ENCODE results near the gene KCNB1. TPM values are rescaled to one million over a fixed set of nuclear protein-coding genes. Genes with fewer than 3 reads are reported as not detected.

KCNB1 gene
- total RNA-seq, 1 donor, result under 0.01 TPM

DNA sequence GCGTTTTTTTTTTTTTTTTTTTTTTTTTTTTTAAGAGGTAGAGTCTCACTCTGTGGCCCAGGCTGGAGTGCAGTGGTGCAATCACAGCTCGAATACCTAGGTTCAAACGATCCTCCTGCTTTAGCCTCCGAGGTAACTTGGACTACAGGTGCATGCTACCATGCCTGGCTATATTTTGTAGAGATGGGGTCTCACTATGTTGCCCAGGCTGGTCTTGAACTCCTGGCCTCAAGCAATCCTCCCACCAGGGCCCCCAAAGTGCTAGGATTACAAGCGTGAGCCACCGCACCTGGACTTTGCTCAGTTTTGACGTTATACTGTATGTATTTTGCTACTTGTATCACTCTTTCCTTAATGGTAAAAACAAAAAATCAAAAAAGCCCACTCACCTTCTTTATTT is 103.1 kb downstream of the KCNB1 start:
- Histone ChIP-seq H2AFZ (ENCODE audit: low read length) (no peak overlapping the region), H3K27me3 (ENCODE audit: insufficient read depth, low read length) (peaks cover 31% of the 10 kb centered on the region), H4K20me1 (ENCODE audit: insufficient read depth, low read length) (no peaks in the 10 kb centered on the region), H3K4me3 (ENCODE audit: insufficient read depth, low read length) (no peak overlapping the region), H3K4me2 (ENCODE audit: insufficient read depth, low read length) (no peak overlapping the region), H3K27ac (ENCODE audit: low read depth, low read length) (no peak overlapping the region), H3K4me1 (ENCODE audit: insufficient read depth, low read length) (no peaks in the 10 kb centered on the region), H3K9me3 (ENCODE audit: low read depth, low read length) (no peaks in the 10 kb centered on the region), H3K36me3 (ENCODE audit: insufficient read depth, low read length) (no peaks in the 10 kb centered on the region), H3K79me2 (ENCODE audit: insufficient read depth, low read length) (no peaks in the 10 kb centered on the region)
- no peak for DNase-seq (ENCODE audit: insufficient read length, low spot score, missing footprints)
- TF ChIP-seq, protein P1, sequence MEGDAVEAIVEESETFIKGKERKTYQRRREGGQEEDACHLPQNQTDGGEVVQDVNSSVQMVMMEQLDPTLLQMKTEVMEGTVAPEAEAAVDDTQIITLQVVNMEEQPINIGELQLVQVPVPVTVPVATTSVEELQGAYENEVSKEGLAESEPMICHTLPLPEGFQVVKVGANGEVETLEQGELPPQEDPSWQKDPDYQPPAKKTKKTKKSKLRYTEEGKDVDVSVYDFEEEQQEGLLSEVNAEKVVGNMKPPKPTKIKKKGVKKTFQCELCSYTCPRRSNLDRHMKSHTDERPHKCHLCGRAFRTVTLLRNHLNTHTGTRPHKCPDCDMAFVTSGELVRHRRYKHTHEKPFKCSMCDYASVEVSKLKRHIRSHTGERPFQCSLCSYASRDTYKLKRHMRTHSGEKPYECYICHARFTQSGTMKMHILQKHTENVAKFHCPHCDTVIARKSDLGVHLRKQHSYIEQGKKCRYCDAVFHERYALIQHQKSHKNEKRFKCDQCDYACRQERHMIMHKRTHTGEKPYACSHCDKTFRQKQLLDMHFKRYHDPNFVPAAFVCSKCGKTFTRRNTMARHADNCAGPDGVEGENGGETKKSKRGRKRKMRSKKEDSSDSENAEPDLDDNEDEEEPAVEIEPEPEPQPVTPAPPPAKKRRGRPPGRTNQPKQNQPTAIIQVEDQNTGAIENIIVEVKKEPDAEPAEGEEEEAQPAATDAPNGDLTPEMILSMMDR (IDR thresholded peaks at IDR 0.05; ENCODE audit: extremely low read depth, low read depth, low read length), result no peak

DNA sequence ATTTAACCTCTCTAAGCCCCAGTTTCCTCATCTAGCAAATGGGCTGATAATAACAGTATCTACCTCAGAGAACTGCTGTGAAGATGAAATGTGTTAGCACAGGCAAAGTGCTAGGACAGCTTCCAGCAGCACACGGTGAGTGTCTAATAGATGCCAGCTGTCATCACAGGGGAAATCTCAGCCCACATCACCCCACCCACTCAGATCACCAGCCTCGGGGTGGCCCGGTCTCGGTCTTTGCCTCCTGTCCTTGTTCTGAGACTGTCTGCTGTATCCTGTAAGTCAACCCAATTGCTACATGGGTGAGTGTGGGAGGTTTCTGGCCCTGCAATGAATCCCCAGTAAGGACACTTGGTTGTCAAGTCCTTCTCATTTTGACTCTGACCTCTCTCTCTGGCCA is 105.1 kb downstream of the KCNB1 start:
- Histone ChIP-seq H3K27me3 (ENCODE audit: insufficient read depth, low read length) (peaks cover 27% of the 10 kb centered on the region), H3K4me1 (ENCODE audit: insufficient read depth, low read length) (no peaks in the 10 kb centered on the region), H3K4me2 (ENCODE audit: insufficient read depth, low read length) (no peak overlapping the region), H2AFZ (ENCODE audit: low read length) (no peak overlapping the region), H3K4me3 (ENCODE audit: insufficient read depth, low read length) (no peak overlapping the region), H3K27ac (ENCODE audit: low read depth, low read length) (no peak overlapping the region), H4K20me1 (ENCODE audit: insufficient read depth, low read length) (no peaks in the 10 kb centered on the region), H3K9me3 (ENCODE audit: low read depth, low read length) (no peaks in the 10 kb centered on the region), H3K36me3 (ENCODE audit: insufficient read depth, low read length) (no peaks in the 10 kb centered on the region), H3K79me2 (ENCODE audit: insufficient read depth, low read length) (no peaks in the 10 kb centered on the region)
- TF ChIP-seq, protein P1 (IDR thresholded peaks at IDR 0.05; ENCODE audit: extremely low read depth, low read depth, low read length), result no peak
- no peak for DNase-seq (ENCODE audit: insufficient read length, low spot score, missing footprints)

DNA sequence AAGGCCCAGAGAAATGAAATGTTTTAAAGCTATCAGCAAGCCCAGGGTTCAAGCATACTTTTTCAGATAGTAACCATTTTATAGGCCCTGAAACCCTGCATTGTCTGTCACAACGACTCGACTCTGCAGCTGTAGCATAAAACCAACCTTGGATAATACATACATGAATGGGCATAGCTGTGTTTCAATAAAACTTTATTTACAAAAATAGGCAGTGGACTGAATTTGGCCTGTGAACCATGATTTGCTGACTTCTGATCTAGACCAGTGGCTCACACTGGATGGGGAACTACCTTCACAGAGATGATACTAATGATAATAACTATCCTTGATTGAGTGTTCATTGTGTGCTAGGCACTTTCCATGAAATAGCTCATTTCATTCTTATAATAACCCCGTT is 107.3 kb downstream of the KCNB1 start:
- Histone ChIP-seq H3K4me1 (ENCODE audit: insufficient read depth, low read length) (no peaks in the 10 kb centered on the region), H2AFZ (ENCODE audit: low read length) (no peak overlapping the region), H3K4me3 (ENCODE audit: insufficient read depth, low read length) (no peak overlapping the region), H3K79me2 (ENCODE audit: insufficient read depth, low read length) (no peaks in the 10 kb centered on the region), H3K36me3 (ENCODE audit: insufficient read depth, low read length) (no peaks in the 10 kb centered on the region), H3K27me3 (ENCODE audit: insufficient read depth, low read length) (peaks cover 36% of the 10 kb centered on the region), H3K9me3 (ENCODE audit: low read depth, low read length) (no peaks in the 10 kb centered on the region), H3K27ac (ENCODE audit: low read depth, low read length) (no peak overlapping the region), H4K20me1 (ENCODE audit: insufficient read depth, low read length) (no peaks in the 10 kb centered on the region), H3K4me2 (ENCODE audit: insufficient read depth, low read length) (no peak overlapping the region)
- TF ChIP-seq, protein P1 (IDR thresholded peaks at IDR 0.05; ENCODE audit: extremely low read depth, low read depth, low read length), result no peak
- DNase-seq (ENCODE audit: insufficient read length, low spot score, missing footprints), result no peak

- TF ChIP-seq, protein P1 (IDR thresholded peaks at IDR 0.05; ENCODE audit: extremely low read depth, low read depth, low read length), result no peak
- Histone ChIP-seq H3K9me3 (ENCODE audit: low read depth, low read length) (no peaks in the 10 kb centered on the region), H3K27ac (ENCODE audit: low read depth, low read length) (no peak overlapping the region), H2AFZ (ENCODE audit: low read length) (no peak overlapping the region), H4K20me1 (ENCODE audit: insufficient read depth, low read length) (no peaks in the 10 kb centered on the region), H3K4me1 (ENCODE audit: insufficient read depth, low read length) (no peaks in the 10 kb centered on the region), H3K79me2 (ENCODE audit: insufficient read depth, low read length) (no peaks in the 10 kb centered on the region), H3K4me2 (ENCODE audit: insufficient read depth, low read length) (no peak overlapping the region), H3K27me3 (ENCODE audit: insufficient read depth, low read length) (peaks cover 49% of the 10 kb centered on the region), H3K36me3 (ENCODE audit: insufficient read depth, low read length) (no peaks in the 10 kb centered on the region), H3K4me3 (ENCODE audit: insufficient read depth, low read length) (no peak overlapping the region)
- DNase-seq (ENCODE audit: insufficient read length, low spot score, missing footprints), result no peak
Observed at GRCh38 chr20:49372095-49372734, 110.3 kb downstream of the KCNB1 start.

All from osteoblast (primary cell).